GM18520 (cell line): ENCODE results near the gene OR8B4.
"Not testable (repeated sequence)": the region's sequence is repeated elsewhere in the genome, so short reads cannot be mapped to it uniquely, and the experiment has no call there.

Source experiments
- ATAC-seq: cut with Tn5 transposase; IDR thresholded peaks from one replicate; pipeline ENCODE4 v1.9.1; 2021; ENCODE audit not compliant: unreplicated experiment

The OR8B4 gene

DNA sequence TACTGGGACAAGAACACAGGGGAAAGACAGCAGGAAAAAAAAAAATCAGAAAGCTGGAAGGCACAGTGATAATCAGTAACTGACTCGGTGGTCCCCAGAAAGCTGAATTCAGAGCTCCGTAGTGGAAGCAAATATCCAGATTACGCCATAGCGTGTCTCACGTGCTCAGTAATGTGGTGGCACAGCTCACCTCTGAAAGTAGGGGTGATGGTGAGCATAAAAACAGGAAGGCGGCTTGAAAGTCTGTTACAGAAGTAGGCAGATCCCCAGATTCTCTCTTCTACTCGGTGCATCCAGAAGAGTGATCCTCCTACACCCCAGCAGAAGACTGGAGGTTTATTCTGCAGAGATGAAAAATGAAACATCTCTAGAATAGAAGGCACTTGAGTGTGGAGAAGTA is 14.8 kb downstream of the OR8B4 start:
- no peak for ATAC-seq

DNA sequence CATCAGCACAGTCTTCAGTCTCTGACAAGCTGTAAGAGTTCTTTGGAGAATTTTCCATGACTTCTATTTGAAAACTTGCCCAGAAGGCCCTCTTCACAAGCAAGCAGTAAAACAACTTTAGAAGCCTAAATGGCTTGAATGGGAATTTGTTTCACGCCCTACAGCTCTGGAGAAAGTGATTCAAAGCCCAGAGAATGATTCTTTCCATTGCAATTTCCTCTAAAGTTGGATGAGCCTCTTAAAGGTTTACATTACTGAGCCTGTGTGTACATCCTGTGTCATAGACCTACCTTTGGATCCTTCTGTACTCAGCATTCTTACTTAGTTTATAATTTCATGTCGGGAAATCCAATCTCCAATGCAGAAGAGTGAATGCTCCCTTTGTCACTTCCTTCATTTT is 19.1 kb downstream of the OR8B4 start:
- no peak for ATAC-seq

DNA sequence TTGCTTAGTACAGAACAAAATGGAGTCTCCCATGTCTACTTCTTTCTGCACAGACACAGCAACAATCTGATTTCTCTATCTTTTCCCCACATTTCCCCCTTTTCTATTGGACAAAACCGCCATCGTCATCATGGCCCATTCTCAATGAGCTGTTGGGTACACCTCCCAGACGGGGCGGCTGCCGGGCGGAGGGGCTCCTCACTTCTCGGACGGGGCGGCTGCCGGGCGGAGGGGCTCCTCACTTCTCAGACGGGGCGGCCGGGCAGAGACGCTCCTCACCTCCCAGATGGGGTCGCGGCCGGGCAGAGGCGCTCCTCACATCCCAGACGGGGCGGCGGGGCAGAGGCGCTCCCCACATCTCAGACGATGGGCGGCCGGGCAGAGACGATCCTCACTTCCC is 21.5 kb downstream of the OR8B4 start:
- not testable (repeated sequence) for ATAC-seq

DNA sequence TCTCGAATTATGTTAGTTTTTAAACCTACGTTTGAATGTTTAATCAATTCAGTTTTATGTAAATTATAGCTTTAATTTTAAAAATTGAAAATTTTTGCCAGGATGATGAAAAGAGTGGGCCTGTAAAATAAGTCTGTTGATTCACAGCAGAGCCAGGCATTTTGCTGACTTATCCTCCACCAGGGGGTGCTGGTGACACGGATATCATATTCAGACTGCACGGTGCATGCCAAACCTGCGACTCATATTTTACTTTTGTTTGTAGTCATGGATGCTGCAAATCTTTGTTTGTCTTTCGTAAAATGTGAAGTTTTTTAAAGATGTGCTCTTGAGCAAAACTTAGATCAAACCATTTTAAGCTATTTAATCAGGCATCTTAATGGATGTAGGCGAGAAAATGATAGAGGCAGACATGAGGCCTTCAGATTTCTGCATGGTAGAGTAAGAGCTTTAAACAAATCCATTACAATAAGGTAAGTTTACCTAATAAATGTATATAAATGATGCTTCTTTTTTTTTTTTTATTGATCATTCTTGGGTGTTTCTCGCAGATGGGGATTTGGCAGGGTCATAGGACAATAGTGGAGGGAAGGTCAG is 22.2 kb downstream of the OR8B4 start:
- peak; percentile 70 for ATAC-seq

GRCh38 chr11:124398924-124399323 is 25.7 kb downstream of the OR8B4 start, which contains the start of gene OR8B3:
OR8B3 (minus strand) TSS chr11:124399024; CDS start chr11:124397351, 1,673 bp downstream.
- ATAC-seq, result no peak

DNA sequence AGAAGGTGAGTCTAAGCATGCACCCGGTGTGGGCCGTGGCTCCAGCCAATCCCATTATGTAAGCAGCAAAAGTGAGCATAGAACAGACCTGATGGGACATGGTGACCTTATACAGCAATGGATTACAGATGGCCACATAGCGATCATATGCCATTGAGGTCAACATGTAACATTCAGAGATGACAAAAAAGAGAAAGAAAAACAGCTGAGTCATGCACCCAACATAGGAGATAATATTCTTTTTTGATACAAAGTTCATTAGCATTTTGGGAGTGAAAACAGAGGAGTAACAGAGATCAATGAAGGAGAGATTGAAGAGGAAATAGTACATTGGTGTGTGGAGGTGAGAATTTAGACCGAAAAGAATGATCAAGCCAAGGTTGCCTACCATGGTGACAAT is 27.8 kb downstream of the OR8B4 start:
- not testable (repeated sequence) for ATAC-seq

DNA sequence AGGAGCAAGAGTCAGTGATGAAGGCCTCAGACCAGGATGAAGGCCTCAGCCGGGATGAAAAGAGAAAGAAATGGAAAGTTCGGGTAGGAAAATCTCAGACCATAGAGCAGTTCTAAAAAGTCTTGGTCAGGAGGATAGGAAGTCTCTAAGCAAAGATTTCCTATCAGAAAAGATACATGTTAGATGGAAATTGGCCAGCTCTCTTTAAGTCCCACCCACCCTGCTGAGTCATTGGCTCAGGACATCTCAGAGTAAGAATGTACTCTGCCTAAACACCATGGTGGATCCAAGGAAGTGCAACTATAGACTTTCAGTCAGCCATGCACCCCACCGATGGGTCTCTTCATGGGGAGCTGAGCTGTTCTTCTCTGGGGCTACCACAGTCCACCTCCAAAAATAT is 30.3 kb downstream of the OR8B4 start:
- ATAC-seq, result no peak

GRCh38 chr11:124384399-124384798 is 40.3 kb downstream of the OR8B4 start, which contains the start of gene OR8B2:
OR8B2 (minus strand) TSS chr11:124384499; CDS start chr11:124383343, 1,156 bp downstream.
- ATAC-seq, result no peak

DNA sequence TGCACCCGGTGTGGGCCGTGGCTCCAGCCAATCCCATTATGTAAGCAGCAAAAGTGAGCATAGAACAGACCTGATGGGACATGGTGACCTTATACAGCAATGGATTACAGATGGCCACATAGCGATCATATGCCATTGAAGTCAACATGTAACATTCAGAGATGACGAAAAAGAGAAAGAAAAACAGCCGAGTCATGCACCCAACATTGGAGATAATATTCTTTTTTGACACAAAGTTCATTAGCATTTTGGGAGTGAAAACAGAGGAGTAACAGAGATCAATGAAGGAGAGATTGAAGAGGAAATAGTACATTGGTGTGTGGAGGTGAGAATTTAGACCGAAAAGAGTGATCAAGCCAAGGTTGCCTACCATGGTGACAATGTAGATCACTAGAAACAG is 41.8 kb downstream of the OR8B4 start:
- ATAC-seq, result not testable (repeated sequence)

DNA sequence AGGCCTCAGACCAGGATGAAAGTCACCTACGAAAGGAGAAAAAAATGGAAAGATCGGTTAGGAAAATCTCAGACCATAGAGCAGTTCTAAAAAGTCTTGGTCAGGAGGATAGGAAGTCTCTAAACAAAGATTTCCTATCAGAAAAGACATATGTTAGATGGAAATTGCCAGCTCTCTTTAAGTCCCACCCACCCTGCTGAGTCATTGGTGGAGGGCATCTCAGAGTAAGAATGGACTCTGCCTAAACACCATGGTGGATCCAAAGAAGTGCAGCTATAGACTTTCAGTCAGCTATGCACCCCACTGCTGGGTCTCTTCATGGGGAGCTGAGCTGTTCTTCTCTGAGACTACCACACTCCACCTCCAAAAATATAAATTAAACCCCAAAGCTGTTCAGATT is 44.1 kb downstream of the OR8B4 start:
- ATAC-seq, result no peak

- no peak for ATAC-seq
Observed at GRCh38 chr11:124376280-124376679, 48.4 kb downstream of the OR8B4 start.
